Caco-2 (cell line): ENCODE results near the gene JMJD8. TPM values are rescaled to one million over a fixed set of nuclear protein-coding genes. Genes with fewer than 3 reads are reported as not detected.

Experiments
- BruUV-seq: library from RNA; stranded (reverse); fragments of 400-500 nt; replicated peaks from 2 replicates; lab custom pipeline; 2021; lab: Mats Ljungman, UMichigan
- CTCF ChIA-PET: fragments of 300-600 bp; sonication (Branson Sonifier 250); formaldehyde crosslinking; loops from one replicate; lab custom pipeline; 2022; ENCODE audit warnings: antibody characterized with exemption; lab: Charles Lee
- POLR2A ChIA-PET: fragments of 300-600 bp; sonication (Branson Sonifier 250); formaldehyde crosslinking; loops from one replicate; lab custom pipeline; 2022; ENCODE audit warnings: antibody characterized with exemption; lab: Charles Lee
- DNase-seq, 2 experiments: peaks; one replicate each; pipeline versions ENCODE4 v3.0.0 to v3.0.0-alpha.2; 2020 to 2022
- H3K27me3 ChIP-seq: replicated peaks from 2 replicates; pipeline ENCODE4 v1.6.0; 2011; ENCODE audit warnings: low read length; ENCODE audit not compliant: control insufficient read depth, insufficient read depth
- H3K36me3 ChIP-seq: 2 replicates; pipeline ENCODE4 v1.5.1; 2011; ENCODE audit warnings: low read length; ENCODE audit not compliant: control insufficient read depth, insufficient read depth
- H3K4me1 ChIP-seq: fragments of 250-450 bp; sonication (Bioruptor Pico); 2 replicates; pipeline ENCODE4 v1.5.1; 2020; ENCODE audit warnings: mild to moderate bottlenecking
- H3K4me3 ChIP-seq: 2 replicates; pipeline ENCODE4 v1.5.1; 2011; ENCODE audit warnings: low read depth, mild to moderate bottlenecking, control low read depth, low read length
- H3K9me3 ChIP-seq: fragments of 250-450 bp; sonication (Bioruptor Pico); 2 replicates; pipeline ENCODE4 v1.5.1; 2020; ENCODE audit warnings: mild to moderate bottlenecking, moderate library complexity
- H3K27ac Mint-ChIP-seq: one replicate; pipeline ENCODE4 v1.8.0; 2022; ENCODE audit warnings: mixed read lengths; ENCODE audit not compliant: unreplicated experiment
- H3K27me3 Mint-ChIP-seq: one replicate; pipeline ENCODE4 v1.8.0; 2022; ENCODE audit warnings: mixed read lengths; ENCODE audit not compliant: insufficient read depth, unreplicated experiment
- H3K36me3 Mint-ChIP-seq: one replicate; pipeline ENCODE4 v1.8.0; 2022; ENCODE audit warnings: mild to moderate bottlenecking, mixed read lengths; ENCODE audit not compliant: insufficient read depth, unreplicated experiment
- H3K4me1 Mint-ChIP-seq: one replicate; pipeline ENCODE4 v1.8.0; 2022; ENCODE audit warnings: low read depth, mixed read lengths; ENCODE audit not compliant: unreplicated experiment
- H3K4me3 Mint-ChIP-seq: one replicate; pipeline ENCODE4 v1.8.0; 2022; ENCODE audit warnings: mild to moderate bottlenecking, moderate library complexity, mixed read lengths; ENCODE audit not compliant: unreplicated experiment
- H3K9me3 Mint-ChIP-seq: one replicate; pipeline ENCODE4 v1.8.0; 2022; ENCODE audit warnings: mixed read lengths; ENCODE audit not compliant: unreplicated experiment
- CTCF ChIP-seq, 2 experiments: fragments of 200-600 bp in 1 of 2; IDR thresholded peaks; 1 replicate in 1 of 2; 2 replicates in 1 of 2; pipeline versions ENCODE4 v1.5.1 to v1.8.0; 2011 to 2022; ENCODE audit warnings: antibody characterized with exemption in 1 of 2, control low read depth in 1 of 2, inconsistent platforms in 1 of 2, low read depth in 1 of 2, low read length in 1 of 2, mild to moderate bottlenecking in 1 of 2, moderate library complexity in 1 of 2; ENCODE audit not compliant: insufficient read depth in 1 of 2, severe bottlenecking in 1 of 2, unreplicated experiment in 1 of 2
- intact Hi-C: fragments of 100-400 bp; cut with micrococcal nuclease; formaldehyde crosslinking; loops from one replicate; pipeline ENCODE4 v1.10.0; 2022; ENCODE audit not compliant: unreplicated experiment
- total RNA-seq: library from RNA; stranded (reverse); gene quantifications from 2 replicates; pipeline ENCODE4 v1.2.3, GENCODE V29; 2022

JMJD8 gene
- total RNA-seq, 1 experiment from 2014 or later, result 52.4 TPM

- ChIA-PET POLR2A (no interaction called here), CTCF (no interaction called here)
- H3K27ac Mint-ChIP-seq, result no peak overlapping the region
- no peak for TF ChIP-seq CTCF (IDR thresholded peaks at IDR 0.05; ENCODE audit: insufficient read depth in 1 of 2, low read depth in 1 of 2, low read length in 1 of 2, severe bottlenecking in 1 of 2, unreplicated experiment in 1 of 2)
- no peaks in the 10 kb centered on the region for H3K27me3 ChIP-seq
- H3K4me3 ChIP-seq, result no peak overlapping the region
- no peaks in the 10 kb centered on the region for H3K9me3 ChIP-seq
- H3K27me3 Mint-ChIP-seq, result no peaks in the 10 kb centered on the region
- no peaks in the 10 kb centered on the region for H3K9me3 Mint-ChIP-seq
- H3K36me3 ChIP-seq, result no peaks in the 10 kb centered on the region
- H3K4me1 Mint-ChIP-seq, result no peaks in the 10 kb centered on the region
- peaks cover 15% of the 10 kb centered on the region for H3K4me1 ChIP-seq
- no peak for DNase-seq
- intact Hi-C loops, result no loop called here
- BruUV-seq, result no TSS peak
- peaks cover 14% of the 10 kb centered on the region for H3K36me3 Mint-ChIP-seq
- H3K4me3 Mint-ChIP-seq, result no peak overlapping the region
Measured at GRCh38 chr16:638836-639235, 45.3 kb downstream of the JMJD8 start.

GRCh38 chr16:638034-638543, 46.0 kb downstream of the JMJD8 start:
- Mint-ChIP-seq H3K4me3 (peak overlapping the region; percentile 93), H3K27ac (no peak overlapping the region), H3K36me3 (peaks cover 14% of the 10 kb centered on the region), H3K9me3 (no peaks in the 10 kb centered on the region), H3K4me1 (no peaks in the 10 kb centered on the region), H3K27me3 (no peaks in the 10 kb centered on the region)
- intact Hi-C loops, result no loop called here
- POLR2A ChIA-PET, result no interaction called here
- H3K4me3 ChIP-seq, result no peak overlapping the region
- CTCF ChIA-PET, result no interaction called here
- H3K9me3 ChIP-seq, result no peaks in the 10 kb centered on the region
- no TSS peak for BruUV-seq
- no peaks in the 10 kb centered on the region for H3K27me3 ChIP-seq
- no peak for TF ChIP-seq CTCF (IDR thresholded peaks at IDR 0.05; ENCODE audit: insufficient read depth in 1 of 2, low read depth in 1 of 2, low read length in 1 of 2, severe bottlenecking in 1 of 2, unreplicated experiment in 1 of 2)
- H3K36me3 ChIP-seq, result no peaks in the 10 kb centered on the region
- H3K4me1 ChIP-seq, result peaks cover 14% of the 10 kb centered on the region
- DNase-seq, result no peak

- Histone ChIP-seq H3K27me3 (no peaks in the 10 kb centered on the region), H3K4me1 (peaks cover 10% of the 10 kb centered on the region), H3K4me3 (peak overlapping the region; percentile 73), H3K9me3 (no peaks in the 10 kb centered on the region), H3K36me3 (no peaks in the 10 kb centered on the region)
- intact Hi-C loops, result loop anchor here (2.0 kb wide), 1 partner anchor 49 kb away; no protein-coding TSS in a partner anchor
- CTCF ChIA-PET, result interaction anchor here (0.9 to 1.3 kb wide), 2 partner anchors 47 to 110 kb away, joined by 4 to 5 read pairs; partner anchors contain the start of gene CAPN15
- peak overlapping the region; percentile 93 for H3K4me3 Mint-ChIP-seq
- no TSS peak for BruUV-seq
- H3K9me3 Mint-ChIP-seq, result no peaks in the 10 kb centered on the region
- H3K4me1 Mint-ChIP-seq, result no peaks in the 10 kb centered on the region
- H3K36me3 Mint-ChIP-seq, result peaks cover 14% of the 10 kb centered on the region
- TF ChIP-seq CTCF (IDR thresholded peaks at IDR 0.05; ENCODE audit: insufficient read depth in 1 of 2, low read depth in 1 of 2, low read length in 1 of 2, severe bottlenecking in 1 of 2, unreplicated experiment in 1 of 2), result no peak
- peak; percentile 84 to 90 for DNase-seq
- no peaks in the 10 kb centered on the region for H3K27me3 Mint-ChIP-seq
- POLR2A ChIA-PET, result no interaction called here
- peak overlapping the region; percentile 98 for H3K27ac Mint-ChIP-seq
Measured at GRCh38 chr16:637081-638018, 46.8 kb downstream of the JMJD8 start.
